Stomach (tissue), 9 donors: ENCODE measurements around the gene SCFD2. TPM values are rescaled to one million over a fixed set of nuclear protein-coding genes. Genes with fewer than 3 reads are reported as not detected.

Source experiments
- DNase-seq, 2 donors: peaks; one replicate each; pipeline versions ENCODE4 v3.0.0 to v3.0.0-alpha.2; 2013 to 2019
- H3K27ac ChIP-seq, 5 donors: fragments of 200-600 bp in 4 of 5; sonication (generic) in 4 of 5; one replicate each; pipeline ENCODE4 v1.5.1; 2013 to 2019; ENCODE audit warnings: mild to moderate bottlenecking in 1 of 5, moderate library complexity in 1 of 5
- H3K27me3 ChIP-seq, 3 donors: fragments of 200-600 bp; sonication (generic); one replicate each; pipeline ENCODE4 v1.5.1; 2017 to 2019; ENCODE audit warnings: mixed run types in 1 of 3
- H3K36me3 ChIP-seq, 4 donors: fragments of 200-600 bp; sonication (generic); 1 replicate in 3 of 4; 2 replicates in 1 of 4; pipeline ENCODE4 v1.5.1; 2016 to 2019
- H3K4me1 ChIP-seq, 4 donors: fragments of 200-600 bp; sonication (generic); one replicate each; pipeline ENCODE4 v1.5.1; 2016 to 2019
- H3K4me3 ChIP-seq, 4 donors: fragments of 200-600 bp; sonication (generic) in 3 of 4; one replicate each; pipeline ENCODE4 v1.5.1; 2016 to 2019; ENCODE audit warnings: mild to moderate bottlenecking in 1 of 4
- H3K9me3 ChIP-seq, 4 donors: fragments of 200-600 bp; sonication (generic); one replicate each; pipeline ENCODE4 v1.5.1; 2016 to 2019
- EP300 ChIP-seq: sonication (generic); formaldehyde crosslinking; IDR thresholded peaks from one replicate; pipeline ENCODE4 v1.6.1; 2017; ENCODE audit warnings: antibody characterized with exemption
- POLR2A ChIP-seq, 4 donors: fragments of 450-650 bp; IDR thresholded peaks; one replicate each; pipeline ENCODE4 v1.6.1; 2016; ENCODE audit warnings: antibody characterized with exemption in 4 of 4, control low read depth in 2 of 4, mild to moderate bottlenecking in 1 of 4, moderate library complexity in 1 of 4
- POLR2AphosphoS5 ChIP-seq, 3 donors: sonication (generic); formaldehyde crosslinking; IDR thresholded peaks; one replicate each; pipeline ENCODE4 v1.6.1; 2016; ENCODE audit warnings: antibody characterized with exemption in 3 of 3
- WGBS, 5 donors: extraction: QIAGEN DNeasy Blood & Tissue Kit in 3 of 5; methylation state at CpG; one replicate each; pipeline versions ENCODE4 v1.1.5 to v1.1.7; 2013 to 2018; 5-methylcytosine and 5-hydroxymethylcytosine counted together
- intact Hi-C: fragments of 100-400 bp; cut with DNase I; formaldehyde crosslinking; loops from one replicate; pipeline ENCODE4 v1.15.1; 2023; ENCODE audit warnings: low total_unique reads
- polyA plus RNA-seq, 3 donors: library from polyadenylated mRNA; stranded (reverse); fragments of 200-250 nt; gene quantifications; one replicate each; pipeline ENCODE4 v1.2.3, GENCODE V29; 2013
- total RNA-seq, 5 donors: library from RNA; depleted of rRNA; stranded (reverse); fragments of >200 nt; gene quantifications; one replicate each; pipeline versions ENCODE4 v1.1.0 to v1.2.3, GENCODE V29; 2014 to 2016
- TF ChIP-seq, protein P1 (sequence below), 7 experiments: fragments of 450-650 bp in 4 of 7; fragments of 200-600 bp in 3 of 7; sonication (generic) in 3 of 7; IDR thresholded peaks; one replicate each; pipeline ENCODE4 v1.5.1; 2016 to 2019; ENCODE audit warnings: antibody characterized with exemption in 7 of 7, control low read depth in 2 of 7, mild to moderate bottlenecking in 1 of 7
- donor health status: healthy with polysubstance abuse.
- donor health status: Bipolar disorder and iron deficiency.
- donor health status: healthy.

SCFD2 gene
- total and polyA plus RNA-seq, 8 donors: 2.9 to 40.2 (median 11.1) TPM

- no peak for TF ChIP-seq POLR2A (IDR thresholded peaks at IDR 0.05)
- TF ChIP-seq, protein P1, sequence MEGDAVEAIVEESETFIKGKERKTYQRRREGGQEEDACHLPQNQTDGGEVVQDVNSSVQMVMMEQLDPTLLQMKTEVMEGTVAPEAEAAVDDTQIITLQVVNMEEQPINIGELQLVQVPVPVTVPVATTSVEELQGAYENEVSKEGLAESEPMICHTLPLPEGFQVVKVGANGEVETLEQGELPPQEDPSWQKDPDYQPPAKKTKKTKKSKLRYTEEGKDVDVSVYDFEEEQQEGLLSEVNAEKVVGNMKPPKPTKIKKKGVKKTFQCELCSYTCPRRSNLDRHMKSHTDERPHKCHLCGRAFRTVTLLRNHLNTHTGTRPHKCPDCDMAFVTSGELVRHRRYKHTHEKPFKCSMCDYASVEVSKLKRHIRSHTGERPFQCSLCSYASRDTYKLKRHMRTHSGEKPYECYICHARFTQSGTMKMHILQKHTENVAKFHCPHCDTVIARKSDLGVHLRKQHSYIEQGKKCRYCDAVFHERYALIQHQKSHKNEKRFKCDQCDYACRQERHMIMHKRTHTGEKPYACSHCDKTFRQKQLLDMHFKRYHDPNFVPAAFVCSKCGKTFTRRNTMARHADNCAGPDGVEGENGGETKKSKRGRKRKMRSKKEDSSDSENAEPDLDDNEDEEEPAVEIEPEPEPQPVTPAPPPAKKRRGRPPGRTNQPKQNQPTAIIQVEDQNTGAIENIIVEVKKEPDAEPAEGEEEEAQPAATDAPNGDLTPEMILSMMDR (IDR thresholded peaks at IDR 0.05): peak in 5 of 7 experiments; percentile 29 to 70 (median 54)
- DNase-seq: peak in 1 of 2 donors; percentile 81
These were observed 382.1 kb downstream of the SCFD2 start for GRCh38 chr4:52983563-52984303.

GRCh38 chr4:52982946-52983340, 382.9 kb downstream of the SCFD2 start:
- H3K4me3 ChIP-seq: no peak overlapping the region
- TF ChIP-seq POLR2A (IDR thresholded peaks at IDR 0.05) (no peak), POLR2AphosphoS5 (IDR thresholded peaks at IDR 0.05) (no peak), EP300 (no peak)
- TF ChIP-seq, protein P1 (IDR thresholded peaks at IDR 0.05): no peak
- H3K27me3 ChIP-seq: no peaks in the 10 kb centered on the region
- no peak for DNase-seq
- 24 to 47% (median 28%) methylated on average over 3 of the region's 3 CpGs for WGBS, 5 donors
- peaks cover 4 to 26% (median 19%) of the 10 kb centered on the region in 4 donors for H3K4me1 ChIP-seq
- H3K9me3 ChIP-seq: no peaks in the 10 kb centered on the region
- H3K27ac ChIP-seq: no peak overlapping the region
- H3K36me3 ChIP-seq: no peaks in the 10 kb centered on the region
- intact Hi-C loops: loop anchor here (5.0 kb wide), 1 partner anchor 436 kb away; no protein-coding TSS in a partner anchor

More at GRCh38 chr4:52983563-52984303, 382.1 kb downstream of the SCFD2 start:
- intact Hi-C loops: loop anchor here (5.0 kb wide), 1 partner anchor 436 kb away; no protein-coding TSS in a partner anchor
- Histone ChIP-seq H3K27me3 (no peaks in the 10 kb centered on the region), H3K4me3 (no peak overlapping the region), H3K27ac (peak overlapping the region in 2 of 5 donors; percentile 40 to 45), H3K9me3 (no peaks in the 10 kb centered on the region), H3K4me1 (peaks cover 4 to 26% (median 19%) of the 10 kb centered on the region in 4 donors), H3K36me3 (no peaks in the 10 kb centered on the region)
- WGBS, 5 donors: 0% methylated on average over 1 of the region's 1 CpG

- H3K27ac ChIP-seq: no peak overlapping the region
- peak in 1 of 2 donors; percentile 83 for DNase-seq
- TF ChIP-seq EP300: no peak
- TF ChIP-seq POLR2AphosphoS5 (IDR thresholded peaks at IDR 0.05): peak in 1 of 3 donors; percentile 20
- TF ChIP-seq, protein P1 (IDR thresholded peaks at IDR 0.05): peak in 5 of 7 experiments; percentile 24 to 79 (median 68)
- H3K9me3 ChIP-seq: no peaks in the 10 kb centered on the region
- no peaks in the 10 kb centered on the region for H3K27me3 ChIP-seq
- H3K36me3 ChIP-seq: no peaks in the 10 kb centered on the region
- H3K4me3 ChIP-seq: no peak overlapping the region
- WGBS, 5 donors: 67 to 76% (median 69%) methylated on average over 2 of the region's 2 CpGs
- H3K4me1 ChIP-seq: peaks cover 4 to 26% (median 19%) of the 10 kb centered on the region in 4 donors
- intact Hi-C loops: loop anchor here (5.0 kb wide), 1 partner anchor 435 kb away; no protein-coding TSS in a partner anchor
These were observed 383.5 kb downstream of the SCFD2 start for GRCh38 chr4:52982255-52982945.

DNA sequence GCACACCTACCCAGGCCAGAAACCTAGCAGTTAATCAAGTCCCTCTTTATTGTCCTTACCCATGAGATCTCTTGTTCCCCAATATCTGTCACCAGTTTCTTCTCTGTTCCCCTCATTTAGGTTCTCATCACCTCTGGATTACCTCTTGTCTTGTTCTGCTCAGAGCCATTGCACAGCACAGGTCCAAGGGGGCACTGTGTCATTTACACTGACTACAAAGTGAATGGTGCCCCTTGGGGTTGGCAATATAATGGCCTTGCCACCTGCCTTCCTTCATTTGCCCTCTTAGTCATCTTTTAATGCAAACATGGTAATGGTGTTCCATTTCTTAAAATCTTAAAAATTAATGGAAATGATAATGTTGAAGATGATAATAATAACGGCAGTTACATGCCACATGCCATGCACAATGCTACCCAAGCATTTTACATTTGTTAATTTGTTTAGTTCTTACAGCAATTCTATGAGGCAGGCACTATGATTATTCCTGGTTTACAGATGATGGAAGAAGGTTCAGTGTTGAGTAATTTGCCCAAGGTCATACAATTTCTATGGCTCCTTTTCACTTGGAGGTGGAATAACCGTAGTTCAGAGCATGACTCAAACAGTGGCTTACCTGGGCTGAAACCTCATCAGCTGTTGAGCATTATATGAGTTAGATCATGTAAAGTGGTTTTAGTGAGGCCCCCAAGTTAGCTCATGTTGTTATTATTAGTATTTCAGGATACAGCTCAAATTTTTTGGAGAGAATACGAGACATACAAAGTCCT, 385.9 kb downstream of the SCFD2 start:
- H3K4me1 ChIP-seq: peaks cover 4 to 26% (median 18%) of the 10 kb centered on the region in 4 donors
- no peaks in the 10 kb centered on the region for H3K27me3 ChIP-seq
- no peaks in the 10 kb centered on the region for H3K36me3 ChIP-seq
- no peaks in the 10 kb centered on the region for H3K9me3 ChIP-seq
- WGBS, 5 donors: 66 to 99% (median 95%) methylated on average over 3 of the region's 3 CpGs
- DNase-seq: no peak
- H3K4me3 ChIP-seq: no peak overlapping the region
- no peak for TF ChIP-seq EP300
- TF ChIP-seq POLR2A (IDR thresholded peaks at IDR 0.05): no peak
- TF ChIP-seq, protein P1 (IDR thresholded peaks at IDR 0.05): no peak
- no peak for TF ChIP-seq POLR2AphosphoS5 (IDR thresholded peaks at IDR 0.05)
- H3K27ac ChIP-seq: no peak overlapping the region
- intact Hi-C loops: loop anchor here (5.0 kb wide), 1 partner anchor 433 kb away; no protein-coding TSS in a partner anchor
